SH-SY5Y (cell line): ENCODE measurements around the gene FFAR3.

Source experiments
- GATA2 ChIP-seq: IDR thresholded peaks from 2 replicates; pipeline ENCODE4 v1.6.1; 2011; ENCODE audit warnings: mild to moderate bottlenecking, low read depth, low read length
- GATA3 ChIP-seq: IDR thresholded peaks from 2 replicates; pipeline ENCODE4 v1.6.1; 2011; ENCODE audit warnings: low read depth, mild to moderate bottlenecking, low read length, moderate library complexity

DNA sequence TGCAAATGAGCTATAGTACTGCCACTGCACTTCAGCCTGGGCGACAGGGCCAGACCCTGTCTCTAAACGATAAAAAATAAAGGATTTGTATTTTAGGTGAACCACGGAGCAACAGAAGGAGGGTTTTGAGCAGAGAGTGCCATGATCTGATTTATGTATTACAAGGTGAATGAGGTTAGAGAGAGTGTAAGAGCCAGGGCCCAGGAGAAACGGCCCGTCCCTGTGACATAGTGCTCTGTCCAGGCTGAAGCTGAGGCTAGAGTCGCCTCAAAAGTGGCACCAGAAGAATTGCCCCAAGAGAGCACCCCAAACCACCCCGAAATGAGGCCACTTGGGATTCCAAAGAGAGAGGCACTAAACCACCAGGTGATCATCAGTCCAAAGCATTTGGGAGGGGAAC, 49.4 kb upstream of the FFAR3 start:
- TF ChIP-seq GATA2 (no peak), GATA3 (no peak)
